ENCODE measurements around the gene ZNF782.

DNA sequence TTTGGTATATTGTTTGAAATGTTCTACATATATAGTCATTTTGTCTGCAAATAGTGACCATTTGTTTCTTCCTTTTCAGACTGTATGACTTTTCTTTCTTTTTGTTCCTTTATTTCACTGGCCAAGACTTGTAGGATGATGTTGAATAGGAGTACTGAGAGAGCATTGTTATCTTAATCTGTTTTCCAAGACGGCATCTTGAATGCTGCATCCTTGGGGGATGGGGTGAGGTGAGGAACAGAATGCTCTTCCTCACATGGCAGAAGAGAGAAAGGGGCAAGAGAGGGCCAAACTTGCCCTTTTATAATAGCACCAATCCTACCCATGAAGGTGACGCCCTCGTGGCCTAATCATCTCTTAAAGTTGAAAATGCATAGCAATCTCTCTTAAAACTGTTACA is 72.8 kb downstream of the ZNF782 start:
- TF ChIP-seq EZH2phosphoT487 (IDR thresholded peaks at IDR 0.05; ENCODE audit: insufficient read depth, low read depth) (no peak), EZH2 (IDR thresholded peaks at IDR 0.05; ENCODE audit: insufficient read depth, poor library complexity, severe bottlenecking) (no peak)
